OCI-LY7 (cell line): Measurements from ENCODE around the gene ZP4.

ENCODE experiments used
- EZH2phosphoT487 ChIP-seq: fragments of 200-600 bp; sonication (generic); IDR thresholded peaks from 2 replicates; pipeline ENCODE4 v1.6.1; 2018; ENCODE audit warnings: low read depth, borderline replicate concordance, mild to moderate bottlenecking, mixed run types, antibody characterized with exemption, low read length, moderate library complexity, mixed read lengths
- TF ChIP-seq, protein P1 (sequence below): fragments of 200-600 bp; sonication (generic); conservative IDR thresholded peaks from 2 replicates; pipeline ENCODE4 v1.5.1; 2014; ENCODE audit warnings: mild to moderate bottlenecking, antibody characterized with exemption, low read length, moderate library complexity, mixed read lengths

DNA sequence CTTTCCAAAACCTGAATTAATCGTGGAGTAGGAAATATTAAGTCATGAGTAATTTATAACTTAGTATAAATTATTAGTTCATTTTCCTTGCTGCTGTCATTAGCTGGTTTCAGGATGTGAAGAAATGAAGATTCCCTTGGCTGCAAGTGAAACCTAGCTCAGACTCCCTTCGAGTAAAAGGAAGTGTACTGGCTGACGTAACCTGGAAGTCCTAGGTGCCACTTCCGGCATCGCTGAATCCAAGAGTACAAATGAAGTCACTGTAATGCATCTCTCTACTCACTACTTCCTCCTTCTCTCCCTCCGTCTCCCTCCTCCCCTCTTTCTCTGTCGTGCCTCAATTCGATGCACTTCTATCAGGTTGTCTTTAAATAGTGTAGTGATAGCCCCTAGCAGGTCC is 28.8 kb downstream of the ZP4 start:
- TF ChIP-seq, protein P1, sequence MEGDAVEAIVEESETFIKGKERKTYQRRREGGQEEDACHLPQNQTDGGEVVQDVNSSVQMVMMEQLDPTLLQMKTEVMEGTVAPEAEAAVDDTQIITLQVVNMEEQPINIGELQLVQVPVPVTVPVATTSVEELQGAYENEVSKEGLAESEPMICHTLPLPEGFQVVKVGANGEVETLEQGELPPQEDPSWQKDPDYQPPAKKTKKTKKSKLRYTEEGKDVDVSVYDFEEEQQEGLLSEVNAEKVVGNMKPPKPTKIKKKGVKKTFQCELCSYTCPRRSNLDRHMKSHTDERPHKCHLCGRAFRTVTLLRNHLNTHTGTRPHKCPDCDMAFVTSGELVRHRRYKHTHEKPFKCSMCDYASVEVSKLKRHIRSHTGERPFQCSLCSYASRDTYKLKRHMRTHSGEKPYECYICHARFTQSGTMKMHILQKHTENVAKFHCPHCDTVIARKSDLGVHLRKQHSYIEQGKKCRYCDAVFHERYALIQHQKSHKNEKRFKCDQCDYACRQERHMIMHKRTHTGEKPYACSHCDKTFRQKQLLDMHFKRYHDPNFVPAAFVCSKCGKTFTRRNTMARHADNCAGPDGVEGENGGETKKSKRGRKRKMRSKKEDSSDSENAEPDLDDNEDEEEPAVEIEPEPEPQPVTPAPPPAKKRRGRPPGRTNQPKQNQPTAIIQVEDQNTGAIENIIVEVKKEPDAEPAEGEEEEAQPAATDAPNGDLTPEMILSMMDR: no peak
- TF ChIP-seq EZH2phosphoT487: no peak
